Sciatic nerve (tissue), 2 donors: Measurements from ENCODE around the gene ANKRD10. TPM values are rescaled to one million over a fixed set of nuclear protein-coding genes. Genes with fewer than 3 reads are reported as not detected.
"Not testable (repeated sequence)": the region's sequence is repeated elsewhere in the genome, so short reads cannot be mapped to it uniquely, and the experiment has no call there.

Source experiments
- ATAC-seq: fragments of 200-7000 bp; cut with Tn5 transposase; one replicate; pipeline ENCODE4 v1.9.1; 2020; ENCODE audit warnings: mild to moderate bottlenecking, moderate library complexity
- DNase-seq: peaks from one replicate; pipeline ENCODE4 v3.0.0-alpha.2; 2020; ENCODE audit warnings: low spot score
- intact Hi-C: fragments of 100-400 bp; cut with DNase I; formaldehyde crosslinking; loops from one replicate; pipeline ENCODE4 v1.14.2; 2022
- total RNA-seq: library from RNA; stranded (reverse); fragmentation: NEBNext Ultra II Directional; extraction: Animal tissue kit (Norgen Biotek cat#: 25700); gene quantifications from one replicate; pipeline ENCODE4 v1.2.1, GENCODE V29; 2021
- donor health status: DM: no; HTN: no; CAD: no.
- donor health status: DM: no; HTN: no; CAD: no.

The ANKRD10 gene
- total RNA-seq, 1 donor from 2014 or later, result 254 TPM

- ATAC-seq (no peak), DNase-seq (no peak)
- intact Hi-C loops, result no loop called here
These were observed 69.3 kb downstream of the ANKRD10 start for GRCh38 chr13:110845520-110845919.

DNA sequence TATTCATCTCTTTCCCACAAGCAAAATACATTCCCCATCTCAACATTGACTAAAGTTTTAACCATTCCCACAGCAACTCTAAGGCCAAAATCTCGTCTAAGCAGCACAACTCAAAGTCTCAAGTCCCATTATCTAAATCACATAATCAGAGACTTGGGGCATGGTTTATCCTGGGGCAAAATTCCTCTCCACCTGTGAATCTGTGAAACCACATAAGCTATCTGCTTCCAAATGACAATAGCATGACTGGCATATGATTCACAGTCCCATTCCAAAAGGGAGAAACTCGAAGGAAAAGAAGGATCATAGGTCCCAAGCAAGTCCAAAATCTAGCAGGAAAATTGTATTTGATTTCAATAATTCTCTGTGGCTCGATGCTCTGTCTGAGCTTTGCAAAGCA, 73.0 kb downstream of the ANKRD10 start:
- intact Hi-C loops, result no loop called here
- DNase-seq (no peak), ATAC-seq (no peak)

DNA sequence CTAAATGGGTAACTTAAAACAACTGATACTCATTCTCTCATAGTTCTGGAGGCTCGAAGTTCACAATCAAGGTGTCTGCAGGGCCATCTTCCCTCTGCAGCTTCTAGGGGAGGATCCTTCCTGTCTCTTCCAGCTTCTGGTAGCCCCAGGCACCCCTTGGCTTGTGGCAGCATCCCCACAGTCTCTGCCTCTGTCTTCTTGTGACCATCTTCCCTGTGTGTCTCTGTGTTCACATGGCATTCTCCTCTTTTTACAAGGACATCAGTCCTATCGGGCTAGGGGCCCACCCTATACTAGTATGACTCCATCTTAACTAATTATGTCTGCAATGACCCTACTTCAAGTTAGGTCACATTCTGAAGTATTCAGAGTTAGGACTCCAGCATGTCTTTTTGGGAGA, 73.5 kb downstream of the ANKRD10 start:
- intact Hi-C loops, result no loop called here
- no peak for DNase-seq
- no peak for ATAC-seq

DNA sequence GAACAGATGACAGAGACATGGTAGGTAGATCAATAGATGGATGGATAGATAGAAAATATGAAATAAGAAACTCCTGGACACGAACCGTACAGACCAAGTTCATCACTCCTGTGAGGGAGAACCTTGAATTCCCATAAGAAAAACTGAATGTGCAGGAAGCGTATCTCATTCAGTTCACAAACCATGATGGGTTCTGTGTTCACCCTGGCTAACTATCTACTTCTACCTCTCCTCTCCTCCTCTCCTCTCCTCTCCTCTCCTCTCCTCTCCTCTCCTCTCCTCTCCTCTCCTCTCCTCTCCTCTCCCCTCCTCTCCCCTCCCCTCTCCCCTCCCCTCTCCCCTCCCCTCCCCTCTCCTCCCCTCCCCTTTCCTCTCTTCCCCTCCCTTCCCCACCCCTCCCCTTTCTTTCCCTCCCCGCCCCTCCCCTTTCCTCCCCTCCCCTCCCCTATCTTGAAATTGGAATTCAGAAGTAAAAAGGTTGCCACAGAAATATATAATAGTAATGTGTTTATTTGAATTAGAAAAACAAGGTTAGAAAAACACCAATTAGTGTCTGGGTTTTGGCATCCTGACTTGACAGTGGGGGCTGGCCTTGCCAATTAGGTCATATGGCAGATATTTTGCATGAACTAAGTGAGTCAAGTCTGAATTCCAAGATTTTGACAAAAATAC, 75.9 kb downstream of the ANKRD10 start:
- ATAC-seq (no peak), DNase-seq (no peak)
- intact Hi-C loops, result no loop called here

GRCh38 chr13:110838116-110838515, 76.8 kb downstream of the ANKRD10 start:
- ATAC-seq (no peak), DNase-seq (no peak)
- intact Hi-C loops, result no loop called here

DNA sequence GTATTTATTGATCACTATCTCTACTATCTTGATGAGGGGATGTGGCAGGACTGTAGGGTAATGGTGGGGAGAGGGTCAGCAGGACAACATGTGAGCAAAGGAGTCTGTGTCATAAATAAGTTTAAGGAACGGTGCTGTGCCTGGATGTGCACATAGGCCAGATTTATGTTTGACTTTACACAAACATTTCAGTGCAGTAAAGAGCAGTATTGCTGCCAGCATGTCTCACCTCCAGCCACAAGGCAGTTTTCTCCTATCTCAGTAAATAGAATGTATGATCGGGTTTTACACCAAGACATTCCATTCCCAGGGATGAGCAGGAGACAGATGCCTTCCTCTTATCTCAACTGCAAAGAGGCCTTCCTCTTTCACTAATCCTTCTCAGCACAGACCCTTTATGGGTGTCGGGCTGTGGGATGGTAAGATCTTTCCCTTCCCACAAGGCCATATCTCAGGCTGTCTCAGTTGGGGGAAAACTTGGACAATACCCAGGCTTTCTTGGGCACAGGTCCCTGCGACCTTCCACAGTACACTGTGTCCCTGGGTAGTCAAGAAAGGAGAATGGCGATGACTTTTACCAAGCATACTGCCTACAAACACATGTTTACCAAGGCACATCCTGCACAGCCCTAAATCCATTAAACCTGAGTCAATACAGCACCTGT, 77.3 kb downstream of the ANKRD10 start:
- DNase-seq, ATAC-seq, intact Hi-C loops: not testable (repeated sequence)

DNA sequence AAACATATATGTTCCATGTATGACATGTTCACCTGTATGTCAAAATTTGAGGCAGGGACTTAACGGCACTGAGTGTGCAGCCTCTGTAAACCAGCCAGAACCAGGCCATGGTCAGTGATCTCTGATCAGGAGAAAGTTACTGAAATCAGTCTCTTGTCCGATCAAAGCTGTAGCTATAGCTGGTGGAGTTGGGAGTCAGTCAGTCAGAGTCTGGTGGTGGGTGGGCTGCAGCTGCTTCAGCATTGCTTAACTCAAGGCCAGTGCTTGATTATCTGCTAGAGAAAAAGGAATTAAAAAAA, 78.3 kb downstream of the ANKRD10 start:
- DNase-seq (no peak), ATAC-seq (no peak)
- intact Hi-C loops, result no loop called here

DNA sequence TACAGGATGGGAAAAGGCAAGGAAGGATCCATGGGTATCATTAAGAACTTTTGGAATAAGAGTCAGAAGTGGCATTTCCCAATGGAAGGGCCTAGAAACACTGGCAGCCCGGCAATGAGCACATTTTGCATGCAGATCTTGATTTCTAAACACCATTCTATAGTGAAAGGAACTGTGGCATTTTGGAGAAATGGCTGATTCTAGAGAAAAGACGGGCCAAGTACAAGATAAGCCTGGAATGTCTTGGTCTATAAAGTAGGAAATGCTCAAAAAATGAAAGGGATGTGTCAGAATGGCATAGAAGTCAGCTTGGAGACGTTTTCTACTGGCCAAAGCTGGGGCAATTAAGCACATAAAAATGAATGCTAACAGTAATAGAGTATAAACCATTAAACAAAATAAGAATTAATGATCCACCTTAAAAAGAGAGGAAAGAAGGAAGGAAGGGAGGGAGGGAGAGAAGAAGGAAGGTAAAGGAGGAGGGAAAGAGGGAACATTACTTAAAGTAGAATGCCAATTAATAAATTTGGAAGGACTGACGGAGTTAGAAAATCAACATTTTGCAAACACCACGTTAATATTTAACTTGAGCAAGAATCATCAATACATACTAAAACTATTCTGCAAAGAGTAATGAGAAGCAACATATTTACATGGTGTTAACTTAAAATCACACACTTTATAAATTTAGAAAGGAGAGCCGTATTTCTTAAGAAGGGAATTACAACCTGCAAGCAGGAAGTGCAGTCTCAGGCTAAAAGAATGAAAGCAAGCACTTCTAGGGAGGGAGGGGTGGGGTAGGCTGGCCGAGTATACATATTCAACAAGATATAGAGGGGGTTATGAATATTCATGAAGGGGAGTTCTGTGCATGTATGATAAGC, 78.9 kb downstream of the ANKRD10 start:
- DNase-seq (no peak), ATAC-seq (no peak)
- intact Hi-C loops, result no loop called here

- DNase-seq (no peak), ATAC-seq (no peak)
- intact Hi-C loops, result no loop called here
These were observed 80.3 kb downstream of the ANKRD10 start for GRCh38 chr13:110834572-110834971.

- DNase-seq, result no peak
- ATAC-seq, result no peak
- intact Hi-C loops, result no loop called here
These were observed 82.3 kb downstream of the ANKRD10 start for GRCh38 chr13:110832531-110832930.

GRCh38 chr13:110832205-110832479, 82.7 kb downstream of the ANKRD10 start:
- DNase-seq, result no peak
- ATAC-seq, result no peak
- intact Hi-C loops, result no loop called here

DNA sequence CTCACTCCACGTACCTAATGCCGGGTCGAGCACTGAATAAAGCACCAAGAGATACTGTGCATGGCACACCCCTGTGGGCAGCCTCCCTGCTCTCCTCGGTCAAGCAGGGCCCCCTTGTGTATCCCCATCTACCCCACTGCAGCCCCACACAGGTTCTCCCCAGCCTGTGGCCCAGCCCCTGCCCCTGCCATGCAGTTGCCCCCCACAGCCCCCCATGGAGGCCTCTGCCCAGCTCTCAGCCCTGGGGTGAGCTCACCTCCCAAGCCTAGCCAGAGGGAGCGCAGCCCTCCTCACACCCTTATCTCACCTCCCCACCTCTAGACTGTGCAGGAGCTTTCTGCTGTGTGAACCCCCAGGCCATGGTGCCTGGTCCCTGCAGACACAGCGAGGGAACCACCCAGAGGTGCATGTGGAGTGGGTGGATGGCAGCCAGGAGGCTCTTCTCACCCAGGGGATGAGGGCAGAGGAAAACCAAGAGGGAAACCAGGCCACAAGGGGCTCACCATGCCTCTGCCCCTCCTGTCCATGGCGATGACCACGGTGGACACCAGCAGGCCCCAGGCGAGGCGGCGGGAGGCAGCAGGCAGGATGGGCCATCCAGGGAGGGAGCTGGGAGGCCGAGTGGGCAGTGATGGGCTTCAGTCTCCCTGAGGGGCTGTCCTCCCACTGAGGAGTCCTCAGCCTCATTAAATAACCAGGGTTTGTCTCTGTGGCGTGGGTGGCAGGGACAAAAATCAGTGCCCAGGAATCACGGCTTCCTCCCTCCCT, 83.2 kb downstream of the ANKRD10 start:
- ATAC-seq, result no peak
- DNase-seq, result no peak
- intact Hi-C loops, result no loop called here

DNA sequence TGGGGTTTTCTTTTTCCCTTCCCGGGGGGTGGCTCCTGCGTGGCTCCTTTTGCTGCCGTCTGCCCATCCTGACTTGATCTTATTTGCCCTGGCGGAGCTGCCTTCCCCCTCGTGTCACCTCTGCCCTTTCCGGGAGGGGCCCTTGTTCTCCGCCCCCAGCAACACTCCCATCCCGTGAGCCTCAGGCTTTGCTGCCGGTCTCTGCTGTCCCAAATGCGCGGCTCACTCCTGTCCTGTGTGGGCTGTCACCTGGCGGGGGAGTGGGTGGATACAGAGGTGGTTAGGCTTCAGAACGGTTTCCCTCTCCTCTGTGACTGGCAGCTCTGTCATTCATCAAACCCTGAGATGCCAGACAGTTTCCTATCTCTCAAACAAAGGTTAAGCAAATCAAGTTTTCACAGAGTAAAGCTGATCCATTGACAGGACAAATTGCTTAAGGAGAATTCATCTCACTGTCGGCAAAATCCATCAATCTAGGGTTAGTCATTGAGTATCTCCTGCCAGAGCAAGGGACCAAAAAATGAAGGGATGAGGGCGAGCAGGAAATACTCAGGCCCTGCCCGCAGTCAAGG, 84.0 kb downstream of the ANKRD10 start:
- DNase-seq (no peak), ATAC-seq (no peak)
- intact Hi-C loops, result no loop called here

GRCh38 chr13:110830331-110830730, 84.5 kb downstream of the ANKRD10 start:
- no peak for DNase-seq
- no peak for ATAC-seq
- intact Hi-C loops, result no loop called here

DNA sequence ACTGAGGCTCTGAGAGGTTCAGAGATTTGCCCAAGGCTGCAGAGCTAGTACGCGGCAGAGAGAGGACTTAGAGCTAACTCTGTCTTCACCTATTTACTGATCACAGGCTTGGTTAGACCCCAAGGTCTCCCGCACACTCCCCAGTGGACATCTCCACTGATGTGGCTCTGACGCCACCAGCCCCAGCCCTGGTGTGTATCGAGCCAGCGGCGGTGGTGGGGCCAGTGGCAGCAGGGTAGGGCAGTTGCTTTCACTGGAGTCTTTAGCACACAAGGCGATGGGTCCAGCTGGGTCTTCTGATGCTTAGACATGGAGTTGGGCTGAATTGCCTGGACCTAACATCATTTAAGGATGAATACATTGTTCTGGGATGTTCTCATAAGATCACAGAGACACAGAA, 85.4 kb downstream of the ANKRD10 start:
- intact Hi-C loops, result no loop called here
- DNase-seq, result no peak
- ATAC-seq, result no peak

- intact Hi-C loops, result no loop called here
- ATAC-seq (no peak), DNase-seq (no peak)
These were observed 86.2 kb downstream of the ANKRD10 start for GRCh38 chr13:110828705-110829104.
